ENCODE results near the gene PHLPP1. TPM values are rescaled to one million over a fixed set of nuclear protein-coding genes. Genes with fewer than 3 reads are reported as not detected.
A peak's percentile ranks its signal among the peaks of the same experiment; 100 is the strongest.

PHLPP1 gene
- total and polyA plus RNA-seq, 8 donors: 2.1 to 77.0 (median 12.5) TPM

DNA sequence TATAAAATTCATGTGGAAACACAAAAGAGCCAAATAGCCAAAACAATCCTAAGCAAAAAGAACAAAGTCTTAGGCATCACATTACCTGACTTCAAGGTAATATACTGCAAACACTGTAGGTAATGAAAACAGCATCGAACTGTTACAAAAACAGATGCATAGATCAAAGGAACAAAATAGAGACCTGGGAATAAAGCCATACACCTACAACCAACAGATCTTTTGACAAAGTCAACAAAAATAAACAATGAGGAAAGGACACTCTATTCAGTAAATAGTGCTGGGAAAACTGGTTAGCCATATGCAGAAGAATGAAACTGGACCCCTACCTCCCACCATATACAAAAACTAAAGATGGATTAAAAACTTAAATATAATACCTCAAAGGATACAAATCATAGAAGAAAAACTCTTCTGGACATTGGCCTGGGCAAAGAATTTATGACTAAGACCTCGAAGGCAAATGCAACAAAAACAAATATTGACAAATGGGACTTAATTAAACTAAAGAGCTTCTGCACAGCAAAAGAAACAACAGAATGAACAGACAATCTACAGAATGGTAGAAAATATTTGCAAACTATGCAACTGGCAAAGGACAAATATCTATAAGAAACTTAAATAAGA, 218.0 kb downstream of the PHLPP1 start:
- intact Hi-C loops (cut with DNase I; ENCODE audit: low total_unique reads): no loop called here
- no peak overlapping the region for H3K27ac ChIP-seq
- no peak overlapping the region for H3K4me3 ChIP-seq
- no peak for DNase-seq
- no peak for TF ChIP-seq POLR2A (IDR thresholded peaks at IDR 0.05)
- TF ChIP-seq, protein P1, sequence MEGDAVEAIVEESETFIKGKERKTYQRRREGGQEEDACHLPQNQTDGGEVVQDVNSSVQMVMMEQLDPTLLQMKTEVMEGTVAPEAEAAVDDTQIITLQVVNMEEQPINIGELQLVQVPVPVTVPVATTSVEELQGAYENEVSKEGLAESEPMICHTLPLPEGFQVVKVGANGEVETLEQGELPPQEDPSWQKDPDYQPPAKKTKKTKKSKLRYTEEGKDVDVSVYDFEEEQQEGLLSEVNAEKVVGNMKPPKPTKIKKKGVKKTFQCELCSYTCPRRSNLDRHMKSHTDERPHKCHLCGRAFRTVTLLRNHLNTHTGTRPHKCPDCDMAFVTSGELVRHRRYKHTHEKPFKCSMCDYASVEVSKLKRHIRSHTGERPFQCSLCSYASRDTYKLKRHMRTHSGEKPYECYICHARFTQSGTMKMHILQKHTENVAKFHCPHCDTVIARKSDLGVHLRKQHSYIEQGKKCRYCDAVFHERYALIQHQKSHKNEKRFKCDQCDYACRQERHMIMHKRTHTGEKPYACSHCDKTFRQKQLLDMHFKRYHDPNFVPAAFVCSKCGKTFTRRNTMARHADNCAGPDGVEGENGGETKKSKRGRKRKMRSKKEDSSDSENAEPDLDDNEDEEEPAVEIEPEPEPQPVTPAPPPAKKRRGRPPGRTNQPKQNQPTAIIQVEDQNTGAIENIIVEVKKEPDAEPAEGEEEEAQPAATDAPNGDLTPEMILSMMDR (IDR thresholded peaks at IDR 0.05): no peak
- TF ChIP-seq EP300 (IDR thresholded peaks at IDR 0.05): no peak
- TF ChIP-seq POLR2AphosphoS5 (IDR thresholded peaks at IDR 0.05): no peak
- H3K27me3 ChIP-seq: no peaks in the 10 kb centered on the region
- 48 to 64% (median 54%) methylated on average over 2 of the region's 2 CpGs for WGBS, 5 donors
- peaks cover 0 to 22% (median 0%) of the 10 kb centered on the region in 4 donors for H3K4me1 ChIP-seq
- no peaks in the 10 kb centered on the region for H3K36me3 ChIP-seq
- no peaks in the 10 kb centered on the region for H3K9me3 ChIP-seq

DNA sequence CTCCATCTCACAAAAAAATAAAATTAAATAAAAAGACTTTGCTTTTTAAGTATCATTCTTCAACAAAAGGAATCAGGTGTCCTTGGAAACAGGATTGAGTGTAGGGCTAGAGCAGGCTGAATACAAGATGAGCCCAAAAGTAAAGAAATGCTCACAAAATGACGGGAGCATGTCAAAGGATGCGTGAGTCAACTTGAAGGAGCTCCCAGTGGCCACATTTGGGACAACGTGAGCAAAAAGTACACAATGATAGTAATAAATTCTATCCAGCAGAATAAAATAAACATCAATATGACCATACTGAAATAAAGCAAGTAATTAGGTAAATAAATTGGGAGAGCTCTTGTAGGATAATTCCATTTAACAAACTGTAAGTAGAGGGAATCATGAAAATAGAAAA, 220.7 kb downstream of the PHLPP1 start:
- Histone ChIP-seq H3K4me3 (no peak overlapping the region), H3K27ac (no peak overlapping the region), H3K4me1 (peaks cover 0 to 30% (median 0%) of the 10 kb centered on the region in 4 donors), H3K9me3 (no peaks in the 10 kb centered on the region), H3K36me3 (no peaks in the 10 kb centered on the region), H3K27me3 (no peaks in the 10 kb centered on the region)
- DNase-seq: no peak
- 78 to 88% (median 81%) methylated on average over 3 of the region's 3 CpGs for WGBS, 5 donors
- intact Hi-C loops (cut with DNase I; ENCODE audit: low total_unique reads): no loop called here
- TF ChIP-seq POLR2AphosphoS5 (IDR thresholded peaks at IDR 0.05) (no peak), EP300 (IDR thresholded peaks at IDR 0.05) (no peak), POLR2A (IDR thresholded peaks at IDR 0.05) (no peak)
- TF ChIP-seq, protein P1 (IDR thresholded peaks at IDR 0.05): no peak

DNA sequence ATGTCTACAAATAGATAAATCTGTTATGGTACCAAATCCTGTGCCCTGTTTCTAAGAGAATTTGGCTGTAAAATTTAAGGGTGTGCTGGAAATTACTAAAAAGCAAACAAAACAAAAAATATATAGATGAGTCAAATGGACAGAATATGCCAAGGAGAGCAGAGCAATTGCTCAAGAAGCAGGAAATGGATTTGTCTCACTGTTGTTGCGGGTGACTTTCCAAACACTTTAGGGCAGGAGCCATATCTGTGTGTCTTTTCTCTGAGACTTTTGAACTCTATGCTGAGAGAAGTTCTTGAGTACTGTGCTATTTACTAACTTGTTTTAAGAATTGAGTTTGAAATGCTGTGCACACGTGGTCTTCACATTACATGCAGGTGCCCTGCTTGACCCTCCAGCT, 221.7 kb downstream of the PHLPP1 start:
- H3K9me3 ChIP-seq: no peaks in the 10 kb centered on the region
- peak overlapping the region in 1 of 5 donors; percentile 19 for H3K27ac ChIP-seq
- H3K27me3 ChIP-seq: no peaks in the 10 kb centered on the region
- H3K4me3 ChIP-seq: no peak overlapping the region
- TF ChIP-seq EP300 (IDR thresholded peaks at IDR 0.05) (no peak), POLR2A (IDR thresholded peaks at IDR 0.05) (no peak), POLR2AphosphoS5 (IDR thresholded peaks at IDR 0.05) (no peak)
- TF ChIP-seq, protein P1 (IDR thresholded peaks at IDR 0.05): no peak
- H3K36me3 ChIP-seq: peaks cover 0 to 4% (median 0%) of the 10 kb centered on the region in 4 donors
- no peak for DNase-seq
- intact Hi-C loops (cut with DNase I; ENCODE audit: low total_unique reads): no loop called here
- 75 to 89% (median 85%) methylated on average over 2 of the region's 2 CpGs for WGBS, 5 donors
- peaks cover 0 to 30% (median 0%) of the 10 kb centered on the region in 4 donors for H3K4me1 ChIP-seq

DNA sequence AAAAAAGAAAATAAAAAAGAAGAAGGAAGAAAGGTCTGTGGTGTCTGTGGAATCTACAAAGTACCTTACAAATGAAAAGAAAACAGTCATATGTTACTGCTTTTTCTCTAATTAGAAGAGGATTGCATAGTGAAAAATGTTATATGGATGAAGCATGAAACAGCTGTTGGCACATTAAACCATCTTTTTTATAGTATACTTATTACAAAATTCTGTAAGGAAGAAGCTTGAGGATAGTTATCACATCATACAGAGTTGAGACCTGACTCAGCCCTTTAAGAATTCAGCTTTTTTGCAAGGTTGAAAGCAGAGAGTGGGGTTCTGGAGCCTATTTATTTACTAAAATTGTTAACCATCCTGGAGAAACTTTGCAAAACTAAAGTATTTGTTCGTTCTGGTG, 222.7 kb downstream of the PHLPP1 start:
- peak overlapping the region in 2 of 5 donors; percentile 19 to 73 for H3K27ac ChIP-seq
- H3K4me1 ChIP-seq: peaks cover 0 to 30% (median 0%) of the 10 kb centered on the region in 4 donors
- intact Hi-C loops (cut with DNase I; ENCODE audit: low total_unique reads): no loop called here
- H3K36me3 ChIP-seq: peaks cover 0 to 13% (median 4%) of the 10 kb centered on the region in 4 donors
- TF ChIP-seq EP300 (IDR thresholded peaks at IDR 0.05): no peak
- TF ChIP-seq, protein P1 (IDR thresholded peaks at IDR 0.05): no peak
- TF ChIP-seq POLR2A (IDR thresholded peaks at IDR 0.05): no peak
- no peak for TF ChIP-seq POLR2AphosphoS5 (IDR thresholded peaks at IDR 0.05)
- WGBS, 5 donors: 24 to 77% (median 38%) methylated on average over 1 of the region's 1 CpG
- H3K4me3 ChIP-seq: no peak overlapping the region
- DNase-seq: no peak
- no peaks in the 10 kb centered on the region for H3K27me3 ChIP-seq
- no peaks in the 10 kb centered on the region for H3K9me3 ChIP-seq

All from stomach (tissue), 9 donors.